Caco-2 (cell line): ENCODE data around the gene SYMPK. TPM values are rescaled to one million over a fixed set of nuclear protein-coding genes. Genes with fewer than 3 reads are reported as not detected.
"Not testable (repeated sequence)": the region's sequence is repeated elsewhere in the genome, so short reads cannot be mapped to it uniquely, and the experiment has no call there.

ENCODE experiments used
- BruUV-seq: library from RNA; stranded (reverse); fragments of 400-500 nt; replicated peaks from 2 replicates; lab custom pipeline; 2021; lab: Mats Ljungman, UMichigan
- CTCF ChIA-PET: fragments of 300-600 bp; sonication (Branson Sonifier 250); formaldehyde crosslinking; loops from one replicate; lab custom pipeline; 2022; ENCODE audit warnings: antibody characterized with exemption; lab: Charles Lee
- POLR2A ChIA-PET: fragments of 300-600 bp; sonication (Branson Sonifier 250); formaldehyde crosslinking; loops from one replicate; lab custom pipeline; 2022; ENCODE audit warnings: antibody characterized with exemption; lab: Charles Lee
- DNase-seq, 2 experiments: peaks; one replicate each; pipeline versions ENCODE4 v3.0.0 to v3.0.0-alpha.2; 2020 to 2022
- H3K27me3 ChIP-seq: replicated peaks from 2 replicates; pipeline ENCODE4 v1.6.0; 2011; ENCODE audit warnings: low read length; ENCODE audit not compliant: control insufficient read depth, insufficient read depth
- H3K36me3 ChIP-seq: 2 replicates; pipeline ENCODE4 v1.5.1; 2011; ENCODE audit warnings: low read length; ENCODE audit not compliant: control insufficient read depth, insufficient read depth
- H3K4me1 ChIP-seq: fragments of 250-450 bp; sonication (Bioruptor Pico); 2 replicates; pipeline ENCODE4 v1.5.1; 2020; ENCODE audit warnings: mild to moderate bottlenecking
- H3K4me3 ChIP-seq: 2 replicates; pipeline ENCODE4 v1.5.1; 2011; ENCODE audit warnings: low read depth, mild to moderate bottlenecking, control low read depth, low read length
- H3K9me3 ChIP-seq: fragments of 250-450 bp; sonication (Bioruptor Pico); 2 replicates; pipeline ENCODE4 v1.5.1; 2020; ENCODE audit warnings: mild to moderate bottlenecking, moderate library complexity
- H3K27ac Mint-ChIP-seq: one replicate; pipeline ENCODE4 v1.8.0; 2022; ENCODE audit warnings: mixed read lengths; ENCODE audit not compliant: unreplicated experiment
- H3K27me3 Mint-ChIP-seq: one replicate; pipeline ENCODE4 v1.8.0; 2022; ENCODE audit warnings: mixed read lengths; ENCODE audit not compliant: insufficient read depth, unreplicated experiment
- H3K36me3 Mint-ChIP-seq: one replicate; pipeline ENCODE4 v1.8.0; 2022; ENCODE audit warnings: mild to moderate bottlenecking, mixed read lengths; ENCODE audit not compliant: insufficient read depth, unreplicated experiment
- H3K4me1 Mint-ChIP-seq: one replicate; pipeline ENCODE4 v1.8.0; 2022; ENCODE audit warnings: low read depth, mixed read lengths; ENCODE audit not compliant: unreplicated experiment
- H3K4me3 Mint-ChIP-seq: one replicate; pipeline ENCODE4 v1.8.0; 2022; ENCODE audit warnings: mild to moderate bottlenecking, moderate library complexity, mixed read lengths; ENCODE audit not compliant: unreplicated experiment
- H3K9me3 Mint-ChIP-seq: one replicate; pipeline ENCODE4 v1.8.0; 2022; ENCODE audit warnings: mixed read lengths; ENCODE audit not compliant: unreplicated experiment
- CTCF ChIP-seq, 2 experiments: fragments of 200-600 bp in 1 of 2; IDR thresholded peaks; 1 replicate in 1 of 2; 2 replicates in 1 of 2; pipeline versions ENCODE4 v1.5.1 to v1.8.0; 2011 to 2022; ENCODE audit warnings: antibody characterized with exemption in 1 of 2, control low read depth in 1 of 2, inconsistent platforms in 1 of 2, low read depth in 1 of 2, low read length in 1 of 2, mild to moderate bottlenecking in 1 of 2, moderate library complexity in 1 of 2; ENCODE audit not compliant: insufficient read depth in 1 of 2, severe bottlenecking in 1 of 2, unreplicated experiment in 1 of 2
- intact Hi-C: fragments of 100-400 bp; cut with micrococcal nuclease; formaldehyde crosslinking; loops from one replicate; pipeline ENCODE4 v1.10.0; 2022; ENCODE audit not compliant: unreplicated experiment
- total RNA-seq: library from RNA; stranded (reverse); gene quantifications from 2 replicates; pipeline ENCODE4 v1.2.3, GENCODE V29; 2022

Gene SYMPK
- total RNA-seq, 1 experiment from 2014 or later, result 81.8 TPM

- no peak overlapping the region for H3K4me3 Mint-ChIP-seq
- intact Hi-C loops, result no loop called here
- no peak overlapping the region for H3K27ac Mint-ChIP-seq
- no peak for DNase-seq
- ChIA-PET CTCF (interaction anchor here (0.6 to 0.7 kb wide), 2 partner anchors 10 to 19 kb away, joined by 3 to 4 read pairs; no protein-coding TSS in a partner anchor), POLR2A (interaction anchor here (1.0 kb wide), 1 partner anchor 11 kb away, joined by 6 read pairs; no protein-coding TSS in a partner anchor)
- BruUV-seq, result no TSS peak
- Histone ChIP-seq H3K4me3 (no peak overlapping the region), H3K27me3 (no peaks in the 10 kb centered on the region), H3K36me3 (no peaks in the 10 kb centered on the region; the same call in 1 of the 2 replicates), H3K9me3 (no peaks in the 10 kb centered on the region), H3K4me1 (peaks cover 28% of the 10 kb centered on the region)
- H3K4me1 Mint-ChIP-seq, result peaks cover 18% of the 10 kb centered on the region
- H3K9me3 Mint-ChIP-seq, result no peaks in the 10 kb centered on the region
- H3K27me3 Mint-ChIP-seq, result no peaks in the 10 kb centered on the region
- H3K36me3 Mint-ChIP-seq, result peaks cover 13% of the 10 kb centered on the region
- TF ChIP-seq CTCF (IDR thresholded peaks at IDR 0.05; ENCODE audit: insufficient read depth in 1 of 2, low read depth in 1 of 2, low read length in 1 of 2, severe bottlenecking in 1 of 2, unreplicated experiment in 1 of 2), result no peak
These were observed 7.9 kb upstream of the SYMPK start for GRCh38 chr19:45870798-45871197.

GRCh38 chr19:45867241-45867640 lies 4.3 kb upstream of the SYMPK start:
- H3K27me3 Mint-ChIP-seq, H3K9me3 ChIP-seq, H3K27me3 ChIP-seq, H3K4me3 ChIP-seq, BruUV-seq, H3K9me3 Mint-ChIP-seq, H3K36me3 ChIP-seq, DNase-seq, H3K4me1 ChIP-seq, intact Hi-C loops, POLR2A ChIA-PET, H3K4me3 Mint-ChIP-seq: not testable (repeated sequence)
- CTCF ChIA-PET, result interaction anchor here (0.6 kb wide), 1 partner anchor 161 kb away, joined by 4 read pairs; no protein-coding TSS in a partner anchor
- peak overlapping the region; percentile 15 for H3K27ac Mint-ChIP-seq
- peaks cover 38% of the 10 kb centered on the region for H3K36me3 Mint-ChIP-seq
- H3K4me1 Mint-ChIP-seq, result peaks cover 11% of the 10 kb centered on the region

- H3K27ac Mint-ChIP-seq, result peak overlapping the region; percentile 15
These were observed 3.6 kb upstream of the SYMPK start for GRCh38 chr19:45866400-45867176.

More at GRCh38 chr19:45866400-45867176, 3.6 kb upstream of the SYMPK start:
- no peak for DNase-seq
- Histone ChIP-seq H3K4me3 (no peak overlapping the region; the same call in 1 of the 2 replicates), H3K27me3 (no peaks in the 10 kb centered on the region), H3K4me1 (no peaks in the 10 kb centered on the region), H3K36me3 (no peaks in the 10 kb centered on the region; the same call in 1 of the 2 replicates), H3K9me3 (no peaks in the 10 kb centered on the region)
- peaks cover 14% of the 10 kb centered on the region for H3K4me1 Mint-ChIP-seq
- peak overlapping the region; percentile 98 for H3K4me3 Mint-ChIP-seq
- ChIA-PET POLR2A (interaction anchor here (0.9 kb wide), 1 partner anchor 16 kb away, joined by 3 read pairs; no protein-coding TSS in a partner anchor), CTCF (no interaction called here)
- no peaks in the 10 kb centered on the region for H3K27me3 Mint-ChIP-seq
- no TSS peak for BruUV-seq
- no peak for TF ChIP-seq CTCF (IDR thresholded peaks at IDR 0.05; ENCODE audit: insufficient read depth in 1 of 2, low read depth in 1 of 2, low read length in 1 of 2, severe bottlenecking in 1 of 2, unreplicated experiment in 1 of 2)
- no peaks in the 10 kb centered on the region for H3K9me3 Mint-ChIP-seq
- H3K36me3 Mint-ChIP-seq, result peaks cover 38% of the 10 kb centered on the region
- intact Hi-C loops, result no loop called here
